PC-3 (cell line): Measurements from ENCODE around the gene DNAJB11. TPM values are rescaled to one million over a fixed set of nuclear protein-coding genes. Genes with fewer than 3 reads are reported as not detected.

Experiments
- ATAC-seq: fragments of 200-7000 bp; cut with Tn5 transposase; 2 replicates; pipeline ENCODE4 v1.9.1; 2020; ENCODE audit warnings: mild to moderate bottlenecking, moderate library complexity
- BruUV-seq: library from RNA; stranded (reverse); fragments of 400-500 nt; replicated peaks from 2 replicates; lab custom pipeline; 2021; lab: Mats Ljungman, UMichigan
- CTCF ChIA-PET: fragments of 300-600 bp; sonication (Branson Sonifier 250); formaldehyde crosslinking; loops from one replicate; lab custom pipeline; 2022; ENCODE audit warnings: antibody characterized with exemption; lab: Charles Lee
- POLR2A ChIA-PET: fragments of 300-600 bp; sonication (Branson Sonifier 250); formaldehyde crosslinking; loops from one replicate; lab custom pipeline; 2022; ENCODE audit warnings: antibody characterized with exemption; ENCODE audit not compliant: unreplicated experiment; lab: Charles Lee
- DNase-seq: peaks from one replicate; pipeline ENCODE4 v3.0.0-alpha.2; 2015
- H2AFZ ChIP-seq: fragments of 300-600 bp; sonication (generic); 2 replicates; pipeline ENCODE4 v1.6.0; 2016; ENCODE audit warnings: antibody characterized with exemption, low read length
- H3F3A ChIP-seq: fragments of 300-600 bp; sonication (generic); one replicate; pipeline ENCODE4 v1.6.0; 2017; ENCODE audit warnings: antibody characterized with exemption, low read length, control low read depth, mild to moderate bottlenecking; ENCODE audit not compliant: unreplicated experiment
- H3K27ac ChIP-seq: fragments of 300-600 bp; sonication (generic); 2 replicates; pipeline ENCODE4 v1.5.1; 2016; ENCODE audit warnings: mild to moderate bottlenecking, low read length
- H3K27me3 ChIP-seq: fragments of 300-600 bp; sonication (generic); 2 replicates; pipeline ENCODE4 v1.6.1; 2016; ENCODE audit warnings: low read length, mixed read lengths
- H3K36me3 ChIP-seq: fragments of 300-600 bp; sonication (generic); 2 replicates; pipeline ENCODE4 v1.6.1; 2016; ENCODE audit warnings: low read depth, mixed run types, low read length, mixed read lengths
- H3K4me1 ChIP-seq: fragments of 300-600 bp; sonication (generic); 2 replicates; pipeline ENCODE4 v1.5.1; 2016; ENCODE audit warnings: low read length; ENCODE audit not compliant: insufficient read depth
- H3K4me2 ChIP-seq: fragments of 300-600 bp; sonication (generic); 2 replicates; pipeline ENCODE4 v1.6.0; 2016; ENCODE audit warnings: low read length
- H3K4me3 ChIP-seq: fragments of 300-600 bp; sonication (generic); 2 replicates; pipeline ENCODE4 v1.5.1; 2016; ENCODE audit warnings: mild to moderate bottlenecking, low read length, mixed read lengths
- H3K79me2 ChIP-seq: fragments of 300-600 bp; sonication (generic); 2 replicates; pipeline ENCODE4 v1.6.1; 2017; ENCODE audit warnings: low read length, mixed read lengths
- H3K9ac ChIP-seq: fragments of 300-600 bp; sonication (generic); 2 replicates; pipeline ENCODE4 v1.6.0; 2016; ENCODE audit warnings: mild to moderate bottlenecking, low read length
- H3K9me2 ChIP-seq: fragments of 300-600 bp; sonication (generic); replicated peaks from 2 replicates; pipeline ENCODE4 v1.6.1; 2016; ENCODE audit warnings: mixed run types, low read length, mixed read lengths
- H3K9me3 ChIP-seq: fragments of 300-600 bp; sonication (generic); 2 replicates; pipeline ENCODE4 v1.6.1; 2016; ENCODE audit warnings: low read length, mixed read lengths
- H4K20me1 ChIP-seq: fragments of 300-600 bp; sonication (generic); 2 replicates; pipeline ENCODE4 v1.6.1; 2016; ENCODE audit warnings: low read length, mixed read lengths
- EZH2 ChIP-seq: fragments of 300-600 bp; sonication (generic); IDR thresholded peaks from one replicate; pipeline ENCODE4 v1.6.1; 2017; ENCODE audit warnings: antibody characterized with exemption, mild to moderate bottlenecking, low read length; ENCODE audit not compliant: unreplicated experiment
- EZH2phosphoT487 ChIP-seq: fragments of 300-600 bp; sonication (generic); IDR thresholded peaks from 2 replicates; pipeline ENCODE4 v1.6.1; 2018; ENCODE audit warnings: mild to moderate bottlenecking, antibody characterized with exemption, low read length, borderline replicate concordance
- intact Hi-C: fragments of 100-400 bp; cut with micrococcal nuclease; formaldehyde crosslinking; loops from 2 replicates; pipeline ENCODE4 v1.9.0; 2023
- total RNA-seq: library from RNA; depleted of rRNA; stranded (reverse); fragments of >200 nt; gene quantifications from 2 replicates; pipeline ENCODE4 v1.2.3, GENCODE V29; 2014
- TF ChIP-seq, protein P1 (sequence below): fragments of 300-600 bp; sonication (generic); conservative IDR thresholded peaks from 2 replicates; pipeline ENCODE4 v1.5.1; 2017; ENCODE audit warnings: antibody characterized with exemption, low read depth, mild to moderate bottlenecking, low read length

DNAJB11 gene
- total RNA-seq, 1 experiment from 2014 or later, result 117 TPM

DNA sequence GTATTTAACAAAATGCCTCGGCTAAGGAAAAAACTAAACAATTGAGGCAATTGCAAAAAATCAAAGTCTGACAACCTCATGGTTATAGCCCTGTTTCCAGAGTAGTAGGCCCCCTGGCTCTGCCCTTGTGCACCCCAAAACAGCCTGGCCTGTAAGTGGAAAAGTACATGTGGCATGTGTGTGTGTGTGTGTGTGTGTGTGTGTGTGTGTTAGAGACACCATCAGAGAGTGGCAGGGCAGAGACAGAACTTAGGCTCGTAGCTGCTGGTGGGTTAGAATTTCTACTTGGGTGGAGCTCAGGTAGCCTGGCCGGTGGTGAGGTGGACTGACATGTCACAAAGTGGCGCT, 28.2 kb downstream of the DNAJB11 start:
- Histone ChIP-seq H3F3A (no peaks in the 10 kb centered on the region), H3K9me2 (no peaks in the 10 kb centered on the region), H3K4me2 (no peak overlapping the region), H3K9me3 (no peaks in the 10 kb centered on the region), H2AFZ (no peak overlapping the region), H3K79me2 (no peaks in the 10 kb centered on the region), H4K20me1 (no peaks in the 10 kb centered on the region), H3K27me3 (no peaks in the 10 kb centered on the region), H3K9ac (no peak overlapping the region), H3K27ac (no peak overlapping the region), H3K4me1 (no peaks in the 10 kb centered on the region), H3K4me3 (no peak overlapping the region), H3K36me3 (no peaks in the 10 kb centered on the region)
- TF ChIP-seq EZH2, result no peak
- no peak for TF ChIP-seq EZH2phosphoT487
- TF ChIP-seq, protein P1, sequence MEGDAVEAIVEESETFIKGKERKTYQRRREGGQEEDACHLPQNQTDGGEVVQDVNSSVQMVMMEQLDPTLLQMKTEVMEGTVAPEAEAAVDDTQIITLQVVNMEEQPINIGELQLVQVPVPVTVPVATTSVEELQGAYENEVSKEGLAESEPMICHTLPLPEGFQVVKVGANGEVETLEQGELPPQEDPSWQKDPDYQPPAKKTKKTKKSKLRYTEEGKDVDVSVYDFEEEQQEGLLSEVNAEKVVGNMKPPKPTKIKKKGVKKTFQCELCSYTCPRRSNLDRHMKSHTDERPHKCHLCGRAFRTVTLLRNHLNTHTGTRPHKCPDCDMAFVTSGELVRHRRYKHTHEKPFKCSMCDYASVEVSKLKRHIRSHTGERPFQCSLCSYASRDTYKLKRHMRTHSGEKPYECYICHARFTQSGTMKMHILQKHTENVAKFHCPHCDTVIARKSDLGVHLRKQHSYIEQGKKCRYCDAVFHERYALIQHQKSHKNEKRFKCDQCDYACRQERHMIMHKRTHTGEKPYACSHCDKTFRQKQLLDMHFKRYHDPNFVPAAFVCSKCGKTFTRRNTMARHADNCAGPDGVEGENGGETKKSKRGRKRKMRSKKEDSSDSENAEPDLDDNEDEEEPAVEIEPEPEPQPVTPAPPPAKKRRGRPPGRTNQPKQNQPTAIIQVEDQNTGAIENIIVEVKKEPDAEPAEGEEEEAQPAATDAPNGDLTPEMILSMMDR, result no peak
- no TSS peak for BruUV-seq
- DNase-seq (no peak), ATAC-seq (no peak)
- CTCF ChIA-PET, result no interaction called here
- intact Hi-C loops, result no loop called here
- POLR2A ChIA-PET, result no interaction called here

DNA sequence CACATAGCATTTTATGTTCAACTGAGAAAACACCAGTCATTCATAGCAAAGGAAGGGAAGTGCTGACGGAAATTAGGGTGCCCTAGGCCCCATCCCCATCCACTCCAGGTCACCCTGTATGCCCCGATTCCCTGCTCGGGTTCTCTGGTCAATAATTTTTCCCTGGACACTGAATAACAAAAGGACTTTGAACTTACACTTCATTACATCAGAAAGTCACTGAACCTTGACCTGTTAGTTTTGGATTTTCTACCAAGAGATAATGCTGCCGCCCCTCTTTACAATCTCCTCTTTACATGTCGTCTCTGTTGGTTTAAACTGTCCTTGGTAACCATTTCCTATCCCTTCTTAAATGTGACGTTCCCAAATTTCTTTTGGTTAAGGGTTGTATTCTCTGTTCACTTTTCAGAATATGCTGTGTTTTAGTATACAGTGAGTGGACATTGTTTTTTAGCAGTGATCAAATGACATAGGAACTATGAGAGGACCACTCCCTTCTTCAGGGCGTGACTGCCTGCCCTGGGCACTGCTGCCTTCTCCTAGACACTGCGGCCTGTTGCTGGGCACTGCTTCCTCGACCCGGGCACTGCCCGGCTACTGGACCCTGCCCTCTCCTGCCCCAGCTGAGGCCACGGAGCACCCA, 28.7 kb downstream of the DNAJB11 start:
- H3K4me2 ChIP-seq, result no peak overlapping the region
- no peaks in the 10 kb centered on the region for H3K9me3 ChIP-seq
- no peaks in the 10 kb centered on the region for H3K9me2 ChIP-seq
- no peaks in the 10 kb centered on the region for H3F3A ChIP-seq
- H3K27me3 ChIP-seq, result no peaks in the 10 kb centered on the region
- BruUV-seq, result no TSS peak
- H3K9ac ChIP-seq, result no peak overlapping the region
- intact Hi-C loops, result no loop called here
- H3K27ac ChIP-seq, result no peak overlapping the region
- ChIA-PET CTCF (no interaction called here), POLR2A (no interaction called here)
- no peaks in the 10 kb centered on the region for H3K4me1 ChIP-seq
- H3K36me3 ChIP-seq, result no peaks in the 10 kb centered on the region
- no peaks in the 10 kb centered on the region for H4K20me1 ChIP-seq
- no peak overlapping the region for H3K4me3 ChIP-seq
- DNase-seq (no peak), ATAC-seq (peak; percentile 51; the same call in 1 of the 2 replicates)
- no peak overlapping the region for H2AFZ ChIP-seq
- no peaks in the 10 kb centered on the region for H3K79me2 ChIP-seq
- TF ChIP-seq EZH2, result no peak
- TF ChIP-seq, protein P1, result no peak
- TF ChIP-seq EZH2phosphoT487, result no peak

DNA sequence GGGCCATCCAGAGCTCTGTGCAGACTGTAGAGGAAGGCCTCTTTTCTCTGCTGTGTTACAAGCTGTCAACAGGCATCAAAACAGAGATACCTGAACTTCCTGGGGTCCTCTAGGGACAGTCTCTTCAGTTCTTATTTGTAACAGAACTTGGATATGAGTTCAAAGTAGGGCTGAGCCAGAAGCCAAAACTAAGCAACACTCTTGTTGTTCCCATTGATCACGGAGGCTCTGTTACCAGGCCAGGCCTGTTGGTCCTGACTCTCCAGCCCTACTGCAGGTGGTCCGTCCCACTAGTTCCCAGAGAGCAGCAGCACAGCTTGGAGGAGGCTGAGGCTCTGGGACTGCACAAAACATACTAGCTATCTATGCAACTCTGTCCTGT, 29.3 kb downstream of the DNAJB11 start:
- Histone ChIP-seq H3K9me2 (no peaks in the 10 kb centered on the region), H3K9me3 (no peaks in the 10 kb centered on the region), H3K4me3 (no peak overlapping the region), H3K4me1 (no peaks in the 10 kb centered on the region), H3K27me3 (no peaks in the 10 kb centered on the region), H3K79me2 (no peaks in the 10 kb centered on the region), H3K9ac (no peak overlapping the region), H3K4me2 (no peak overlapping the region), H4K20me1 (no peaks in the 10 kb centered on the region), H3K36me3 (no peaks in the 10 kb centered on the region), H2AFZ (no peak overlapping the region), H3K27ac (no peak overlapping the region), H3F3A (no peaks in the 10 kb centered on the region)
- TF ChIP-seq EZH2phosphoT487, result no peak
- no peak for TF ChIP-seq EZH2
- TF ChIP-seq, protein P1, result no peak
- ATAC-seq (no peak), DNase-seq (no peak)
- intact Hi-C loops, result no loop called here
- no TSS peak for BruUV-seq
- CTCF ChIA-PET, result no interaction called here
- POLR2A ChIA-PET, result no interaction called here
